Sigmoid colon (tissue), 4 donors: ENCODE results near the gene SLC25A38.

Experiments
- EP300 ChIP-seq, 4 donors: sonication (generic); formaldehyde crosslinking; IDR thresholded peaks; one replicate each; pipeline ENCODE4 v1.6.1; 2017; ENCODE audit warnings: antibody characterized with exemption in 4 of 4
- POLR2A ChIP-seq, 2 donors: fragments of 450-650 bp; IDR thresholded peaks; one replicate each; pipeline ENCODE4 v1.6.1; 2016; ENCODE audit warnings: antibody characterized with exemption in 2 of 2, mild to moderate bottlenecking in 2 of 2, moderate library complexity in 2 of 2
- POLR2AphosphoS5 ChIP-seq, 4 donors: sonication (generic); formaldehyde crosslinking; IDR thresholded peaks; one replicate each; pipeline ENCODE4 v1.6.1; 2017; ENCODE audit warnings: antibody characterized with exemption in 4 of 4
- TF ChIP-seq, protein P1 (sequence below), 4 experiments: fragments of 450-650 bp in 3 of 4; fragments of 200-600 bp in 1 of 4; IDR thresholded peaks; one replicate each; pipeline ENCODE4 v1.5.1; 2016 to 2019; ENCODE audit warnings: antibody characterized with exemption in 4 of 4, mild to moderate bottlenecking in 3 of 4, moderate library complexity in 2 of 4

GRCh38 chr3:39358333-39358732, 24.8 kb upstream of the SLC25A38 start:
- TF ChIP-seq POLR2A (IDR thresholded peaks at IDR 0.05) (no peak), POLR2AphosphoS5 (IDR thresholded peaks at IDR 0.05) (no peak), EP300 (IDR thresholded peaks at IDR 0.05) (no peak)
- TF ChIP-seq, protein P1, sequence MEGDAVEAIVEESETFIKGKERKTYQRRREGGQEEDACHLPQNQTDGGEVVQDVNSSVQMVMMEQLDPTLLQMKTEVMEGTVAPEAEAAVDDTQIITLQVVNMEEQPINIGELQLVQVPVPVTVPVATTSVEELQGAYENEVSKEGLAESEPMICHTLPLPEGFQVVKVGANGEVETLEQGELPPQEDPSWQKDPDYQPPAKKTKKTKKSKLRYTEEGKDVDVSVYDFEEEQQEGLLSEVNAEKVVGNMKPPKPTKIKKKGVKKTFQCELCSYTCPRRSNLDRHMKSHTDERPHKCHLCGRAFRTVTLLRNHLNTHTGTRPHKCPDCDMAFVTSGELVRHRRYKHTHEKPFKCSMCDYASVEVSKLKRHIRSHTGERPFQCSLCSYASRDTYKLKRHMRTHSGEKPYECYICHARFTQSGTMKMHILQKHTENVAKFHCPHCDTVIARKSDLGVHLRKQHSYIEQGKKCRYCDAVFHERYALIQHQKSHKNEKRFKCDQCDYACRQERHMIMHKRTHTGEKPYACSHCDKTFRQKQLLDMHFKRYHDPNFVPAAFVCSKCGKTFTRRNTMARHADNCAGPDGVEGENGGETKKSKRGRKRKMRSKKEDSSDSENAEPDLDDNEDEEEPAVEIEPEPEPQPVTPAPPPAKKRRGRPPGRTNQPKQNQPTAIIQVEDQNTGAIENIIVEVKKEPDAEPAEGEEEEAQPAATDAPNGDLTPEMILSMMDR (IDR thresholded peaks at IDR 0.05): no peak
